HG02798 (cell line): ENCODE results near the gene BCAR3.
"Not testable (repeated sequence)": the region's sequence is repeated elsewhere in the genome, so short reads cannot be mapped to it uniquely, and the experiment has no call there.

Experiments used
- ATAC-seq: cut with Tn5 transposase; IDR thresholded peaks from one replicate; pipeline ENCODE4 v1.9.1; 2021; ENCODE audit warnings: mild to moderate bottlenecking; ENCODE audit not compliant: unreplicated experiment, poor library complexity

BCAR3 gene

DNA sequence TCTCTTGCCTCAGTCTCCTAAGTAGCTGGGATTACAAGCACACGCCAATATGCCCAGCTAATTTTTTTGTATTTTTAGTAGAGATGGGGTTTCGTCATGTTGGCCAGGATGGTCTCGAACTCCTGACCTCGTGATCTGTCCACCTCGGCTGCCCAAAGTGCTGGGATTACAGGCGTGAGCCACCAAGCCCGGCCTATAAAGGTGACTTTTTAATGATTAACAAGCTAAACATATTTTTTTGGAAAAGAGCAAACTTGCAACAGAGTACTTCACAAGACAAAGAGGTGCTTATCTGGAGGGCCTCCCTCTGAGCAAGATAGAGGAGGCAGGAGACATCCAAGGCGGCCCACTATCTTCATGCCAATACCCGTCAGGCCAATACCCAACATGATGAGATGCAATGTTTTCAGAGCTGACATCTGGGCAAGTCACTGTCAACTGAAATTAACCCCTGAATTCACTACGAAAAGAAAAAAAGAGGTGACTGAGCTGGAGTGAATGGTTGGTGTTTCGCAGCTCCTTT is 10.5 kb downstream of the BCAR3 start:
- ATAC-seq = no peak

DNA sequence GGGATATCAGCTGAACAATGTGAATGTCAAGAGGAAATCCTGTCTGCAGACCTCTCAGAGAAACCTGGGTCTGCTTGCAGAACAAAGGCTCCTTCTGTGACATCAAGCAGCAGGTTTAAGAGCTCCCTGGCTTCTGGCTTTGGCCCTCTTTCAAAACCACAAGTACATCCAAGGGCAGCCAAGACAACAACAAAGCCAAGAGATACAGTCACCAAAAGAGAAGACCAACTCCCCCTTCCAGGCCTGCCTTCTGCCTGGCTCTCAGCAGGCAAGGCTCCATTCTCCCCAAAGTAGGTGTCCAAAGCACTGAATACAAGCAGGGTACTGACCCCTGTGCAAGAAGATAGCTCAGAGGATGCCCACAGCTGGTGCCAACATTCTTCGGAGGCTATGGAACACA is 11.5 kb downstream of the BCAR3 start:
- no peak for ATAC-seq

- ATAC-seq = no peak
Observed at GRCh38 chr1:93669369-93669768, 12.3 kb downstream of the BCAR3 start.

DNA sequence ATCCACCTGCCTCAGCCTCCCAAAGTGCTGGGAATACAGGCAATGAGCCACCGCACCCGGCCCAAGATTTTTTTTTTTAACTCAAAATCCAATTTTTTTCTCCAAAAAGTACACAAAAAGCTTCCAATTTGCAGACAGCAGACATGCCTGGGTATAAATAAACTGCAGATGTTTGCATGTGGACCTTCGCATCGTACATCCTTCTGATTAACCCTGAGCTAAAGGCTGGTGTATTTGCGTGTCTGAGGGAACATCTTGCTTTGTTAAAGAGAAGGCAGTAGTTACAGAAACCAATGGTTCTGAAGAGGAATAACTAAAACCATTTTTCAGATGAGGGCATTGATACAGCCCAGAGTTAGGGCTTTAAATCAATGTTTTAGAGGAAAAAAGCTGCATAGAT is 12.7 kb downstream of the BCAR3 start:
- no peak for ATAC-seq

- ATAC-seq = no peak
Observed at GRCh38 chr1:93668121-93668520, 13.5 kb downstream of the BCAR3 start.

- no peak for ATAC-seq
Observed at GRCh38 chr1:93667642-93668041, 14.0 kb downstream of the BCAR3 start.

- no peak for ATAC-seq
Observed at GRCh38 chr1:93666613-93667384, 14.8 kb downstream of the BCAR3 start.

- no peak for ATAC-seq
Observed at GRCh38 chr1:93665015-93665414, 16.6 kb downstream of the BCAR3 start.

DNA sequence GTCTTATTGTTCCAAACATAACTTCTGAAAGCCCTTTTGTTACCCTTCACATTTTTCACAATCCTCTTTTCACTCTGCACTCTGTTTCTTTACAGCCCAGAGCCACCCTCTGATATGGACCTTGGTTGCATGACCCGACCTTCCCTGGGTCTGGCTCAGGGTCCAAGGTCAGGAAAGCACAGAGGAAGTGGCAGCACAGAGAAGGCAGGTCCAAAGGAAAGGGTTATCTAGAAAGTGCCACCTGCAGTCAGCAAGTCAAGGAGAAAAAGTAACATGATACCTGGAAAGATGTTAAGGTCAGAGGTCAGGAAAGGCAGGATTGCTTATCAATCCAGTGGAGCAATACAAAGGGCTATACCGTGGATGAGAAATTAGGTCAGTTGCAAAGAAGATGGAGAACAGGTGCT is 18.4 kb downstream of the BCAR3 start:
- ATAC-seq = no peak

GRCh38 chr1:93662481-93663207 is 19.0 kb downstream of the BCAR3 start:
- ATAC-seq = no peak

DNA sequence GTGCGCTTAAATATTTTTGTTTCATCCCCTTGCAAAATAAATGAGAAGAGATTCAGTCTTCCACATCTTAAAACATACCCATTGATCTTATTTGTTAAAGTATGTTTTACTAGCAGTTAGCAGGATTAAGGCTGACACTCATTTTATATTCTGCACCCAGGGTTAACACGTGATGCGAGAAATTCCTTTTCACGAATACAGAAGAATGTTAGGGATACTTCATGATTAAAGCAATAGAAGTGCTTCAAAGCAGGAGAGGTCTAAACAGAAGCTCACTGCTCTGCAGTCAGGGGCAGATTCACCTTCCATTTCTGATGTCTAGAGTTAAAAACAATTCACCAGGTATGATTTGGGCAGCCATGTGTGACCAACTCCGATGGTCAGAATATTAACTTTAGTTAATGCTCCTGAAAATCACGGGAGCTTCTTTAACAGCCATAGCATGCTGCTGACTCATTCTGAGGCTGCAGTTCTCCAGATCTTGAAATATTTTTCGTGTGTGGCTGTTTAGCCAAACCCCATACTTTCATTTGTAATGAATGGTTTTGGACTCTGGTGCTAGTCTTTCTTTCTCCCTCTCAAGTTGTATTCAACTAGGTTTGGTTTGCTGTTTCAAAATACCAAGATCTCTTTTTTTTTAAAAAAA is 19.7 kb downstream of the BCAR3 start:
- ATAC-seq = peak; percentile 72

DNA sequence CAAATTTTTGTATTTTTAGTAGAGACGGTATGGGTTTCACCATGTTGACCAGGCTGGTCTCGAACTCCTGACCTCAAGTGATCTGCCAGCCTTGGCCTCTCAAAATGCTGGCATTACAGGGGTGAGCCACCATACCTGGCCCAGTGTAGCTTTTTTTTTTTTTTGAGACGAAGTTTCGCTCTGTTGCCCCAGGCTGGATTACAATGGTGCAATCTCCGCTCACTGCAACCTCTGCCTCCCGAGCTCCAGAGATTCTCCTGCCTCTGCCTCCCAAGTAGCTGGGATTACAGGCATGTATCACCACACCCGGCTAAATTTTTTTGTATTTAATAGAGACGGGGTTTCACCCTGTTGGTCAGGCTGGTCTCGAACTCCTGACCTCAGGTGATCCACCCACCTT is 20.3 kb downstream of the BCAR3 start:
- ATAC-seq = not testable (repeated sequence)

- ATAC-seq = no peak
Observed at GRCh38 chr1:93659822-93660503, 21.7 kb downstream of the BCAR3 start.

DNA sequence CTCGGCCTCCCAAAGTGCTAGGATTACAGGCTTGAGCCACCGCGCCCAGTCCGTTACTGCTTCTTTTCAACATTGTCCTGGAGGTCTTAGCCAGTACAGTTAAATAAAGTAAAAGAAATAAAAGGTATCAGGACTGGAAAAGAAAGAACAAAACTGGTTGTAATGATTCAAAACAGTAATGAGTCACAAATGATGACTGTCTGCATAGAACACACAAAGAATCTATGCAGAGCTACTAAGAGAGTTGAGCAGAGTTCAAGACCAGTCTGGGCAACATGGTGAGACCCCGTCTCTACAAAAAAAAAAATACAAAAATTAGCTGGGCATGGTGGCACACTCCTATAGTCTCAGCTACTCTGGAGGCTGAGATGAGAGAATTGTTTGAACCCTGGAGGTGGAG is 23.4 kb downstream of the BCAR3 start:
- ATAC-seq = no peak

GRCh38 chr1:93656491-93656890 is 25.1 kb downstream of the BCAR3 start:
- no peak for ATAC-seq

GRCh38 chr1:93653656-93654055 is 28.0 kb downstream of the BCAR3 start:
- ATAC-seq = no peak

- no peak for ATAC-seq
Observed at GRCh38 chr1:93652323-93652949, 29.2 kb downstream of the BCAR3 start.

- no peak for ATAC-seq
Observed at GRCh38 chr1:93651695-93652094, 29.9 kb downstream of the BCAR3 start.

- not testable (repeated sequence) for ATAC-seq
Observed at GRCh38 chr1:93650159-93650558, 31.5 kb downstream of the BCAR3 start.

DNA sequence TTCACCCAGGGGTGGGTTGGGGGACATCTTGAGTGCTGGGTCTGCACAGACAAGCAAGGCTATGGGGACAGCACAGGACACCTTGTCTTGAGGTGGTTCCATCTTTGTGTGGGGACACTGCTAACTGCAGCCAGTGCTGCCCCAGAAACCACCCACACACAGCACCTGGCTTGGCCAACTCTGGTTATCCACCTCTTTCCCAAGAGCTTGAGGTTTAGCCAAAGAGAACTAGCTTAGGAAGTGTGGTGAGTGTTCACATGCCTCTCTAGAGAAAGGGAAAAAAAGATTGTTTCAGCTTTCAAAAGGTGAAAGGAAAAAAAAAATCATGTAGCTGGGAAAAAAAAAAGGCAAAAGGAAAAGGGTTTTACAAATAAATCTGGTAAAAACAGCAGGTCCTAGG is 32.4 kb downstream of the BCAR3 start:
- ATAC-seq = no peak
